PC-3 (cell line): ENCODE results near the gene TPSG1.

Experiments used
- CTCF ChIP-seq: fragments of 300-600 bp; sonication (generic); conservative IDR thresholded peaks from 2 replicates; pipeline ENCODE4 v1.5.1; 2017; ENCODE audit warnings: antibody characterized with exemption, low read depth, mild to moderate bottlenecking, low read length
- EZH2 ChIP-seq: fragments of 300-600 bp; sonication (generic); IDR thresholded peaks from one replicate; pipeline ENCODE4 v1.6.1; 2017; ENCODE audit warnings: antibody characterized with exemption, mild to moderate bottlenecking, low read length; ENCODE audit not compliant: unreplicated experiment

GRCh38 chr16:1218930-1219611 lies 6.0 kb downstream of the TPSG1 start:
- no peak for TF ChIP-seq CTCF
- TF ChIP-seq EZH2, result no peak
